Activated CD4-positive, alpha-beta T cell treated with anti-CD3 and anti-CD28 coated beads, Interleukin-2, amount 50 U/mL, for 16 hours (primary cell): ENCODE measurements around the gene AP1S2.
"Not testable (repeated sequence)": the region's sequence is repeated elsewhere in the genome, so short reads cannot be mapped to it uniquely, and the experiment has no call there.

ENCODE experiments used
- DNase-seq: peaks from one replicate; pipeline ENCODE4 v3.0.0-alpha.2; 2020

The AP1S2 gene

GRCh38 chrX:15854080-15854655 is 445 bp downstream of the AP1S2 start:
- peak; percentile 34 for DNase-seq

GRCh38 chrX:15853586-15854079 is 980 bp downstream of the AP1S2 start:
- DNase-seq: no peak

GRCh38 chrX:15849555-15849954 is 5.1 kb downstream of the AP1S2 start:
- no peak for DNase-seq

- no peak for DNase-seq
These were observed 6.0 kb downstream of the AP1S2 start for GRCh38 chrX:15848576-15848975.

GRCh38 chrX:15843960-15844359 is 10.7 kb downstream of the AP1S2 start:
- no peak for DNase-seq

- no peak for DNase-seq
These were observed 12.6 kb downstream of the AP1S2 start for GRCh38 chrX:15841853-15842516.

- no peak for DNase-seq
These were observed 16.6 kb downstream of the AP1S2 start for GRCh38 chrX:15838017-15838416.

- no peak for DNase-seq
These were observed 19.6 kb downstream of the AP1S2 start for GRCh38 chrX:15834827-15835595.

GRCh38 chrX:15834053-15834452 is 20.6 kb downstream of the AP1S2 start:
- no peak for DNase-seq

- not testable (repeated sequence) for DNase-seq
These were observed 23.3 kb downstream of the AP1S2 start for GRCh38 chrX:15831347-15831746.

- DNase-seq: no peak
These were observed 25.4 kb downstream of the AP1S2 start for GRCh38 chrX:15829217-15829616.

GRCh38 chrX:15825936-15826335 is 28.7 kb downstream of the AP1S2 start:
- DNase-seq: no peak

GRCh38 chrX:15822922-15823321 is 31.7 kb downstream of the AP1S2 start:
- no peak for DNase-seq

GRCh38 chrX:15820106-15821073 is 34.2 kb downstream of the AP1S2 start:
- peak; percentile 17 for DNase-seq

GRCh38 chrX:15816886-15817285 is 37.7 kb downstream of the AP1S2 start:
- peak; percentile 82 for DNase-seq

GRCh38 chrX:15816438-15816809 is 38.2 kb downstream of the AP1S2 start:
- no peak for DNase-seq

- DNase-seq: peak; percentile 56
These were observed 38.7 kb downstream of the AP1S2 start for GRCh38 chrX:15815779-15816437.

GRCh38 chrX:15814771-15815365 is 39.7 kb downstream of the AP1S2 start:
- DNase-seq: no peak

- DNase-seq: no peak
These were observed 41.2 kb downstream of the AP1S2 start for GRCh38 chrX:15813416-15813815.

- DNase-seq: no peak
These were observed 42.2 kb downstream of the AP1S2 start for GRCh38 chrX:15812192-15812938.

- no peak for DNase-seq
These were observed 46.4 kb downstream of the AP1S2 start for GRCh38 chrX:15808254-15808653.
